Measurements from ENCODE around the gene ZNRD2.

- TF ChIP-seq POLR2AphosphoS5 (IDR thresholded peaks at IDR 0.05; ENCODE audit: low read depth, low read length) (no peak), EZH2 (IDR thresholded peaks at IDR 0.05) (no peak), CBX3 (IDR thresholded peaks at IDR 0.05; ENCODE audit: low read depth) (no peak), EZH2phosphoT487 (IDR thresholded peaks at IDR 0.05; ENCODE audit: borderline replicate concordance) (no peak), CTCF (IDR thresholded peaks at IDR 0.05 in 2 of 3, conservative IDR thresholded peaks at IDR 0.05 in 1 of 3; ENCODE audit: borderline replicate concordance in 1 of 3, insufficient read depth in 1 of 3, low read depth in 2 of 3, low read length in 2 of 3) (no peak), ELF1 (IDR thresholded peaks at IDR 0.05; ENCODE audit: borderline replicate concordance, low read depth) (no peak), ATF3 (IDR thresholded peaks at IDR 0.05) (no peak), POLR2A (IDR thresholded peaks at IDR 0.05; ENCODE audit: borderline replicate concordance, extremely low read depth, insufficient read depth, insufficient read length) (no peak), SP1 (IDR thresholded peaks at IDR 0.05; ENCODE audit: low read depth) (no peak), JUND (IDR thresholded peaks at IDR 0.05) (no peak), SIN3A (IDR thresholded peaks at IDR 0.05; ENCODE audit: low read depth) (no peak)
These were observed 48.5 kb downstream of the ZNRD2 start for GRCh38 chr11:65618763-65619162.
